Endothelial cell of umbilical vein (primary cell): ENCODE measurements around the gene KLK14. TPM values are rescaled to one million over a fixed set of nuclear protein-coding genes. Genes with fewer than 3 reads are reported as not detected.

Source experiments
- BruUV-seq: library from RNA; stranded (reverse); fragments of 400-500 nt; replicated peaks from 2 replicates; lab custom pipeline; 2021; lab: Mats Ljungman, UMichigan
- CTCF ChIA-PET: fragments of 300-600, 350-600 bp; sonication (Branson Sonifier 250); formaldehyde crosslinking; loops from one replicate; lab custom pipeline; 2021; ENCODE audit warnings: antibody characterized with exemption, inconsistent platforms; lab: Charles Lee
- POLR2A ChIA-PET: fragments of 300-600, 350-600 bp; sonication (Branson Sonifier 250); formaldehyde crosslinking; loops from one replicate; lab custom pipeline; 2021; ENCODE audit warnings: antibody characterized with exemption, inconsistent platforms; lab: Charles Lee
- DNase-seq: peaks from one replicate; pipeline ENCODE4 v3.0.0-alpha.2; 2011; ENCODE audit warnings: low read depth, low spot score
- FAIRE-seq: peaks from 2 replicates; lab custom pipeline; 2011; peaks lifted over from hg19 to GRCh38; lab: Jason Lieb, UNC
- H2AFZ ChIP-seq: 2 replicates; pipeline ENCODE4 v1.6.0; 2012; ENCODE audit warnings: low read depth, low read length, control low read depth, inconsistent platforms
- H3K27ac ChIP-seq: 2 replicates; pipeline ENCODE4 v1.5.1; 2011; ENCODE audit warnings: low read depth, mild to moderate bottlenecking, control low read depth, low read length, moderate library complexity; ENCODE audit not compliant: insufficient read depth
- H3K27me3 ChIP-seq, 2 experiments: 2 replicates each; pipeline versions ENCODE4 v1.6.0 to v1.6.1; 2011; ENCODE audit warnings: low read length in 2 of 2, mixed read lengths in 1 of 2; ENCODE audit not compliant: control insufficient read depth in 2 of 2, insufficient read depth in 2 of 2
- H3K36me3 ChIP-seq, 2 experiments: 2 replicates in 1 of 2; 3 replicates in 1 of 2; pipeline ENCODE4 v1.5.1; 2011; ENCODE audit warnings: low read length in 2 of 2, mild to moderate bottlenecking in 1 of 2, moderate library complexity in 1 of 2; ENCODE audit not compliant: control insufficient read depth in 2 of 2, insufficient read depth in 2 of 2; ENCODE audit errors: extremely low read depth in 1 of 2
- H3K4me1 ChIP-seq: 3 replicates; pipeline ENCODE4 v1.5.1; 2011; ENCODE audit warnings: mild to moderate bottlenecking, low read length; ENCODE audit not compliant: control insufficient read depth, insufficient read depth; ENCODE audit errors: extremely low read depth
- H3K4me2 ChIP-seq: 2 replicates; pipeline ENCODE4 v1.6.1; 2011; ENCODE audit warnings: low read length, control low read depth, mixed read lengths; ENCODE audit not compliant: insufficient read depth
- H3K4me3 ChIP-seq, 3 experiments: fragments of 200-600 bp in 1 of 3; sonication (generic), shearing (Covaris generic) in 1 of 3; replicated peaks in 1 of 3; 2 replicates each; pipeline ENCODE4 v1.5.1; 2011 to 2016; ENCODE audit warnings: control low read depth in 3 of 3, low read length in 3 of 3, mild to moderate bottlenecking in 2 of 3, inconsistent platforms in 1 of 3, low read depth in 1 of 3, moderate library complexity in 1 of 3; ENCODE audit not compliant: insufficient read depth in 1 of 3
- H3K79me2 ChIP-seq: 2 replicates; pipeline ENCODE4 v1.6.0; 2012; ENCODE audit warnings: low read length, inconsistent platforms; ENCODE audit not compliant: control insufficient read depth, insufficient read depth
- H3K9ac ChIP-seq: replicated peaks from 2 replicates; pipeline ENCODE3; 2011; ENCODE audit warnings: low read length, control low read depth; ENCODE audit not compliant: insufficient read depth; ENCODE audit errors: extremely low read depth
- H3K9me1 ChIP-seq: replicated peaks from 3 replicates; pipeline ENCODE4 v1.6.0; 2011; ENCODE audit warnings: mild to moderate bottlenecking, low read length; ENCODE audit not compliant: control insufficient read depth, insufficient read depth; ENCODE audit errors: extremely low read depth
- H3K9me3 ChIP-seq: replicated peaks from 2 replicates; pipeline ENCODE4 v1.5.1; 2012; ENCODE audit warnings: low read length, inconsistent platforms; ENCODE audit not compliant: control insufficient read depth, insufficient read depth
- H4K20me1 ChIP-seq: replicated peaks from 2 replicates; pipeline ENCODE3; 2011; ENCODE audit warnings: mild to moderate bottlenecking, low read length; ENCODE audit not compliant: control insufficient read depth, insufficient read depth; ENCODE audit errors: extremely low read depth
- CTCF ChIP-seq, 2 donors: IDR thresholded peaks; 1 replicate in 1 of 2; 2 replicates in 1 of 2; pipeline ENCODE4 v1.5.1; 2011; ENCODE audit warnings: low read length in 2 of 2, mild to moderate bottlenecking in 2 of 2, moderate library complexity in 2 of 2, control low read depth in 1 of 2, inconsistent platforms in 1 of 2, low read depth in 1 of 2; ENCODE audit not compliant: insufficient read depth in 1 of 2; ENCODE audit errors: extremely low read depth in 1 of 2
- EZH2 ChIP-seq: IDR thresholded peaks from 2 replicates; pipeline ENCODE4 v1.6.1; 2012; ENCODE audit warnings: borderline replicate concordance, low read depth, mild to moderate bottlenecking, moderate library complexity, low read length, inconsistent platforms; ENCODE audit not compliant: severe bottlenecking
- FOS ChIP-seq: IDR thresholded peaks from 2 replicates; pipeline ENCODE4 v1.6.1; 2011; ENCODE audit warnings: mild to moderate bottlenecking, low read length, moderate library complexity, borderline replicate concordance; ENCODE audit not compliant: insufficient read depth
- GATA2 ChIP-seq: IDR thresholded peaks from 2 replicates; pipeline ENCODE4 v1.7.0; 2011; ENCODE audit warnings: low read depth, mild to moderate bottlenecking, moderate library complexity, mixed read lengths, low read length; ENCODE audit not compliant: insufficient read length, insufficient read depth
- JUN ChIP-seq: IDR thresholded peaks from 2 replicates; pipeline ENCODE4 v1.6.1; 2011; ENCODE audit warnings: borderline replicate concordance, low read depth; ENCODE audit not compliant: insufficient read length, insufficient read depth
- MAX ChIP-seq: IDR thresholded peaks from 2 replicates; pipeline ENCODE4 v1.6.1; 2011; ENCODE audit not compliant: insufficient read depth, insufficient read length
- MYC ChIP-seq: IDR thresholded peaks from one replicate; pipeline ENCODE4 v1.6.1; 2011; ENCODE audit warnings: mild to moderate bottlenecking, low read depth, low read length
- POLR2A ChIP-seq: IDR thresholded peaks from 2 replicates; pipeline ENCODE4 v1.6.1; 2012; ENCODE audit warnings: low read depth, mild to moderate bottlenecking, control low read depth, low read length
- POLR2AphosphoS5 ChIP-seq: IDR thresholded peaks from 2 replicates; pipeline ENCODE4 v1.6.1; 2012; ENCODE audit warnings: low read depth, mild to moderate bottlenecking, control low read depth, low read length, moderate library complexity; ENCODE audit not compliant: insufficient read depth
- dilution Hi-C: fragments of 300-500 bp; cut with MboI; formaldehyde crosslinking; loops from one replicate; pipeline ENCODE4 v1.15.0; 2019; ENCODE audit warnings: low sequenced_read_pairs; ENCODE audit not compliant: extremely low pct_ligation_motif_present
- intact Hi-C: fragments of 100-400 bp; cut with micrococcal nuclease; formaldehyde crosslinking; loops from one replicate; pipeline ENCODE4 v1.10.0; 2022
- polyA plus RNA-seq, 4 experiments: library from polyadenylated mRNA; depleted of rRNA in 3 of 4; stranded (reverse) in 3 of 4; unstranded in 1 of 4; fragments of >200 nt; gene quantifications; 2 replicates each; pipeline versions ENCODE4 v1.2.1 to v1.2.3, GENCODE V29; 2011 to 2012; ENCODE audit warnings: missing spikeins in 1 of 4
- total RNA-seq: library from RNA; stranded (reverse); gene quantifications from 2 replicates; pipeline ENCODE4 v1.2.3, GENCODE V29; 2021

Gene KLK14
- total and polyA plus RNA-seq, 2 donors (not counting 3 experiments of a cell fraction or from before 2014, with no cell fraction given) = 0.12 TPM; not detected in 1

DNA sequence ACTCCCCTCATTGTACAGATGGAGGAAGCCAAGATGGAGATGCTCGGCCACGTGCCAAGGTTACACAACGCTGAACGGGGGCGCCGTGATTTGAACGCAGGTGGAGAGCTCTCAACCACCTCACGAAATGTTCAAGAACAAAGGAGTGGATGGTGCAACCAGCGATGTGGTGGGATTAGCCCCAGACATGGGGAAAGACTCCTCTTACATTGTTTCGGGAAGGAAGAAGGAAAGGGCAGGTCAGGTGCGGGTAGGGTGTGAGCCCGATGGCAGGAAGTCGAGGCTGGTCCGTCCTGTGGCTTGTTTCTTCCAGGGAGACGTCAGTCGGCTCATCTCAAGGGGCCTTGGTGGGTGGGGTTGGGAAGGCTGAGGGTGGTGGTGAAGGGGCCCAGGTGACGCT is 7.1 kb upstream of the KLK14 start:
- FAIRE-seq = no peak
- intact Hi-C loops = no loop called here
- no TSS peak for BruUV-seq

More for the DNA sequence above, 7.1 kb upstream of the KLK14 start:
- Histone ChIP-seq H3K27ac (no peak overlapping the region), H3K4me1 (peaks cover 8% of the 10 kb centered on the region), H3K4me2 (no peak overlapping the region), H3K36me3 (no peaks in the 10 kb centered on the region), H3K9ac (no peak overlapping the region), H3K9me1 (no peaks in the 10 kb centered on the region), H3K4me3 (no peak overlapping the region), H3K27me3 (no peaks in the 10 kb centered on the region), H4K20me1 (no peaks in the 10 kb centered on the region), H2AFZ (no peak overlapping the region), H3K9me3 (no peaks in the 10 kb centered on the region), H3K79me2 (no peaks in the 10 kb centered on the region)
- CTCF ChIA-PET = no interaction called here
- no peak for DNase-seq
- POLR2A ChIA-PET = no interaction called here
- TF ChIP-seq POLR2A = no peak
- TF ChIP-seq CTCF (IDR thresholded peaks at IDR 0.05; ENCODE audit: extremely low read depth in 1 of 2, insufficient read depth in 1 of 2, low read depth in 1 of 2, low read length in 2 of 2) = no peak
- TF ChIP-seq FOS = no peak
- no peak for TF ChIP-seq MAX
- no peak for TF ChIP-seq GATA2
- TF ChIP-seq POLR2AphosphoS5 = no peak
- TF ChIP-seq EZH2 = no peak
- no peak for TF ChIP-seq MYC
- TF ChIP-seq JUN = no peak
- dilution Hi-C loops = no loop called here
